DMS114 treated with DMSO at 0.1 percent for 48 hours (cell line): ENCODE measurements around the gene HSPA6.
A peak's percentile ranks its signal among the peaks of the same experiment; 100 is the strongest.
"Not testable (repeated sequence)": the region's sequence is repeated elsewhere in the genome, so short reads cannot be mapped to it uniquely, and the experiment has no call there.

Experiments
- DNase-seq: peaks from one replicate; lab custom pipeline; 2025; ENCODE audit not compliant: unreplicated experiment; lab: John Stamatoyannopoulos, UW

Gene HSPA6

DNA sequence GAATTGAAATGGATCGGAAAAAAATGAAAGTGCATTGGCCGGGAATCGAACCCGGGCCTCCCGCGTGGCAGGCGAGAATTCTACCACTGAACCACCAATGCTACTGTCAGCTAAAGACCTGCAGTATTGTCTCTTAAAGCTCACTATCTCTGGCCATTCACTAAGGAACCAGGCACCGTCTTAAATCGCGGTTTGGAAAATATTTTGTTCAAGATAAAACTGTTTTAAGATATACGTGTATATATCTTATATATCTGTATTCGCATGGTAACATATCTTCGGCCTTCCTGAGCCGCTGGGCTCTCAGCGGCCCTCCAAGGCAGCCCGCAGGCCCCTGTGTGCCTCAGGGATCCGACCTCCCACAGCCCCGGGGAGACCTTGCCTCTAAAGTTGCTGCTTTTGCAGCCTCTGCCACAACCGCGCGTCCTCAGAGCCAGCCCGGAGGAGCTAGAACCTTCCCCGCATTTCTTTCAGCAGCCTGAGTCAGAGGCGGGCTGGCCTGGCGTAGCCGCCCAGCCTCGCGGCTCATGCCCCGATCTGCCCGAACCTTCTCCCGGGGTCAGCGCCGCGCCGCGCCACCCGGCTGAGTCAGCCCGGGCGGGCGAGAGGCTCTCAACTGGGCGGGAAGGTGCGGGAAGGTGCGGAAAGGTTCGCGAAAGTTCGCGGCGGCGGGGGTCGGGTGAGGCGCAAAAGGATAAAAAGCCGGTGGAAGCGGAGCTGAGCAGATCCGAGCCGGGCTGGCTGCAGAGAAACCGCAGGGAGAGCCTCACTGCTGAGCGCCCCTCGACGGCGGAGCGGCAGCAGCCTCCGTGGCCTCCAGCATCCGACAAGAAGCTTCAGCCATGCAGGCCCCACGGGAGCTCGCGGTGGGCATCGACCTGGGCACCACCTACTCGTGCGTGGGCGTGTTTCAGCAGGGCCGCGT, at the start of gene HSPA6:
Gene HSPA6 (plus strand): TSS at position 724 of the 925 bp plus-strand sequence. CDS start 119 bp downstream, at position 843.
- peak; percentile 83 for DNase-seq

DNA sequence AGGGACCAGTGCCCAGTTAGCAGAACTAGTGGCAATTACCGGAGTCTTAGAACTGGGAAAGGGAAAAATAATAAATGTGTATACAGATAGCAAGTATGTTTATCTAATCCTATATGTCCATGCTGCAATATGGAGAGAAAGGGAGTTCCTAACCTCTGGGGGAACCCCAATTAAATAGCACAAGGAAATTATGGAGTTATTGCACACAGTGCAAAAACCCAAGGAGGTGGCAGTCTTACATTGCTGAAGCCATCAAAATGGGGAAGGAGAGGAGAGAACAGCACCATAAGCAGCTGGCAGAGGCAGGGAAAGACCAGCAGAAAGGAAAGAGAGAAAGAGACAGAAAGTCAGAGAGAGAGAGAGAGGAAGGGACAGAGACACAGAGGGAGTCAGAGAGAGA, 46.6 kb upstream of the HSPA6 start:
- DNase-seq = not testable (repeated sequence)

DNA sequence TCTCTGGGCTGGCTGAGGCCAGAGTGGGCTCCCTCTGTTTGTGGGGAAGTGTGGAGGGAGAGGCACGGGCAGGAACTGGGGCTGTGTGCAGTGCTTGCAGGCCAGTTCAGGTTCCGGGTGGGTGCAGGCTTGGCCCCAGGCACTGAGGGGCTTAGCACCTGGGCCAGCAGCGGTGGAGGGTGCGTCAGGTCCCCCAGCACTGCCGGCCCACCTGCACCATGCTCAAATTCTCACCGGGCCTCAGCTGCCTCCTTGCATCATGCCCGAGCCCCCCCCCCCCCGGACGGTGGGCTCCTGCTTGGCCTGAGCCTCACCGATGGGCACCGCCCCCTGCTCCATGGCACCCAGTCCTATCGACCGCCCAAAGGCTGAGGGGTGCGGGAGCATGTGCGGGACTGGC, 45.4 kb upstream of the HSPA6 start:
- no peak for DNase-seq

DNA sequence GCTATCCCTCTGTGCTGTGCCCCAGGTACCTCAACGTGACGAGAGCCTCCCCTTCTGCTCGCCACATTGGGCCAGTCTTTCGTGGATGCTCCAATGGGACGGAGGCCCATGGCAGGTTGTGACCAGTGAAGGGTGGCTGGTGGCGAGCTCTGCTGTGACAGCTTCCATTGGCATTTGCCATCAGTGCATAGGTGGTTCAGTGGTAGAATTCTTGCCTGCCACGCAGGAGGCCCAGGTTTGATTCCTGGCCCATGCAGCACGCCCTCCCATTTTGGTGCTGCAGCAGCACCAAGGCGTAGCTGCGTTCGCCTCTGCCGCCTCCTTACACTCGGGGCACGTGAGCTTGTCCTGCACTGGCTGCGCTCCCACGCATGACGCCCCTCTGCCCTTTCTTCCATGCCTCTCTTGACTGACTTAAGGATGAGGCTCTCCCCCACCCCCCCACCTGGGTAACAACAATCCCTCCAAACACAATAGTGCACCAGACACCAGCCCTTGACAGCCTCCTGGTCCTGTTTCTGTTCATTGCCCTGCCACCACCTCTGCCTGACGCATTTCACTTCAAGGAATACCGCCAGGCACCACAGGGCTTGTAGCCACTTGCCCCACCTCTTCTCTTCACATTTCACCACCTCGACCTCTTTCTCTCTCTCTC, 43.8 kb upstream of the HSPA6 start:
- no peak for DNase-seq

DNA sequence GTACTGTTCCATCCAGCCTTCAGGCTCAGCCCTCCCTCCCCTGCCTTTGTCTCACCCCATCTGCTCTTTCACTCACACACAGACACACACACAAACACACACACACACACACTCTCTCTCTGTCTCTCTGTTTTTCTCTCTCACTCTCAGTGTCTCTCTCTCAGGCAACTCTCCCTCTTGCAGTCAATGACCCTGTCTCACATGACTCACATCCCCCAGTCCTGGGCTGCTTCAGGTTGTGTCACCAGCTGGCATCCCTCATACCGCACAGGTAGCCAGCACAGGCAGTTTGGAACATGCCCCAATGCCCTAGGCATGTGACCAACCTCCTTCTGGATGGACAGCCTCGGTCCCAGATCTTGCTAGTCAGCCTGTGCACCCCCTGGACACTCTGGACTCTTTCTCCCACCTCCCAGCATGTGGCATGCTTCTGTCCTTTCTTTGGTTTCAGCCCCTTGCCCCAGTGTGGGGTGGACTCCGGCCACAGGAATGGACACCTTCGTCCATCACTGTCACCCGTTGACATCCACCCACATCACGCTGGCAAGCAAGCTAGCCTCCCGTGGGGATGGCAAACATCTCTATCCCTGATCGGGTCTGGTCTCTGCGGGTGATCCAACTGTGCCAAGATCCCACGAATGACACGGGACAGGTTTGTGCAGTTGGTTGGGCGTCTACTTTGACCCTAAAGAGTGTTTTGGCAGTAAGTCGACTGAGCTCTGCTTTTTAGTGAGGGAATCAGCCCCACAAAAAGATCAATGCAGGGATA, 42.5 kb upstream of the HSPA6 start:
- no peak for DNase-seq

DNA sequence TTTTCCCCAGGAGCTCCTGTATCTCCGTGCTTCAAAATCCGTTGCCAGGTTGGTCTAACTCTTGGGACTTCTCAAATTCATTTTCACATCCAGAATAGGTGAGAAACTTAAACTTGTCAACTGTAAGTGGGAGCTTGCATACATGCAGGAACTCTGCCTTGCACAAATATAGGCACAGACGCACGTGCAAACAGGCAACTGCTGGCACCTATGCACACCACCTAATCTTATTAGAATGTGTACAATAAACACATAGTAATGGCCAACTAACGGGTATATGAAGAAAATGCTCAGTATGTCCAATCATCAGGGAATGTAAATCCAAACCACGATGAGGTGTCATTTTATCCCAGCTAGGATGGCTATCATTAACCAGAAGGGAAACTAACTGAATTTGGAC, 41.7 kb upstream of the HSPA6 start:
- DNase-seq = no peak

DNA sequence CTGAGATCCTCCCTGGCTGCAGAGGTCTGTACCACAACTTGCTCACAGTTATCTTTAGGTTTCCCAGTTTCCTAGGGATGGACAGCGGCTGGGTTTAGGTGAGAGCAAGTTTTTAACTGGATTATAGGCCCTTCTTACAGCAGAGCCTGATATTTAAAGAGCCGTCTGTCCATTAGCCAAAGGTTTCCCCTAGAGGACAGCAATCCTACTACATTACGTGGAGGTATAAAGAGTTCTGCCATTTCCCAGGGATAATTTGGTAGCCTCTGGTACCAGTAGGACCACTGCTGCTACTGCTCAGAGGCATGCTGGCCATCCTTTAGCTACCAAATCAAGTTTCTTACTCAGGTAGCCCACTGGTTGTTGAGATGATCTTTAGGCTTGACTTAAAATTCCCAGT, 41.0 kb upstream of the HSPA6 start:
- DNase-seq = no peak

DNA sequence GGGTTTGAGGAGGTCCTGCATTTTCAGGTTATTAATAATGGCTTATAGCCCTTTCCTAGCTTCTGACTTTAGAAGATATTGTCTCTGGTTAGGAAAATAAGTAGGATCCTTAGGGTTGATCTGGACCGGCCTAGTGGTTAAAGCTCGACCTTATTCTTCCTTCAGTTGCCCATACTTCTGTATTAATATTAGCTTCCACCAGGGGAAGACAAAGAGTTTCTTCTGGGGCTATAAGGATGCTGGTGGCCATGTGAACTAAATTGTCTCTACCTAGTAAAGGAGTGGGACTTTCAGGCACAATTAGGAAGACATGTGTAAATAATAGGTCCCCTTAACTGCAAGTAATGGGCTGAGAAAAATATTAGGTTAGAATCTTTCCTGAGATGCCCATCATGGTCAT, 39.7 kb upstream of the HSPA6 start:
- peak; percentile 10 for DNase-seq

DNA sequence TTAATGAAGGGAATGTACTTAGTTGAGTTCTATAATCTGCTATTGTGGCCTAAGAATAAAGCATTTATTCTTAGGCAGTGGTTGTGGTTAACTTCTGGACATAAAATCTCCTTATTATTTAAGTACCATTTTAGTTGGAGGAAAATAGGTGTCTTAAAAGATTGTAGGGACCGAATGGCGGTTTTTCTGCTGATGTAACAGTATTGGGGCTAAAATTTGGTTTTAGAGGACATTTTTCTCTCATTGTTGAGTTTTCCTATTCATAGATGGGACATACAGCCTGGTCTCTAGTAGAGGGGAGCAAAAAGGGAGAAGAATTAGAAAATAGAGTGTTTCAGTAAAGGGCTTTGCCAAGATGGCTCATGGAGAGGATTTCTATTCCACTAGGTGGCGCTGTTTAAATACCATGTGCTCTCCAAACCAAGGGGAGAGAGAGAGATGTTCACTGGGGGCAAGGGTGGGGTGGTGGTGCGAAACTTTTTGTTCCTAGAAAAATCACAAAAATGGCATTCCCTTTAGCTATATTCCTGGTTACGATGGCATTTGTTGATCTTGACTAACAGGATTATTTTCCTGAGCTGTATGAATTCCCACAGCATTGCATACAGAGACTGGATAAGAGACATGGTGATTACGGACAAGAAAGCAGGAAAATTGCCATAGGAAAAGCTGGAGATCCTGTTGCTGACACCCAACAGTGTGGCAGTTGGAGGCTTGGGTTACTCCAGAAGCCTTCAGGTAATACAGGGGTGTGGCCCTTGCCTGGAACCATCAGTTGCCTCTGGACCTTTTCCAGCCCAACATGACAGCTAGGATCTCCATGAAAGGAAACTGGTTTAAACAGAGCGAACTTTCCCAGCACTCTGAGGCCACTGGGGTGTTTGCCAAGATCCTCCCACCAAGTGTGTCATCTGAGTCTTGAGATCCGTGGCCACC, 37.3 kb upstream of the HSPA6 start:
- DNase-seq = peak; percentile 61

DNA sequence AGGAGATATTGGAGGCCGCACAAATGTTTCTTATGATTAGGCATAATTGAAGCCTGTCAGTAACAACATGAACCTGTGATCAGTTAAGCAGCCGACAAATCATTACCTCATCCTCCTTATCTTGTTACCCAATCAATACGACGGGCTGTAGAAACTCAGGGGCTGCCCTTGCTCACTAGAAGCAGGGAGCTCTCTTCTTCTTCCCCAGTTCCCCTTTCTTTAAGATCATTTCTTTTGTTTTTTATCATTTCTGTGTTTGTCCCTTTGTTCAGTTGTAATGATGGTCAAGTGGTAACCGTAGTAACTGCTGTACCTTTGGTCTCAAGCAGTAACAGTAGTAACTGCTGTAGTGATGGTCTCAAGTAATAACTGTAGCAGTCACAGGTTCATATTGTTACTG, 32.9 kb upstream of the HSPA6 start:
- no peak for DNase-seq

DNA sequence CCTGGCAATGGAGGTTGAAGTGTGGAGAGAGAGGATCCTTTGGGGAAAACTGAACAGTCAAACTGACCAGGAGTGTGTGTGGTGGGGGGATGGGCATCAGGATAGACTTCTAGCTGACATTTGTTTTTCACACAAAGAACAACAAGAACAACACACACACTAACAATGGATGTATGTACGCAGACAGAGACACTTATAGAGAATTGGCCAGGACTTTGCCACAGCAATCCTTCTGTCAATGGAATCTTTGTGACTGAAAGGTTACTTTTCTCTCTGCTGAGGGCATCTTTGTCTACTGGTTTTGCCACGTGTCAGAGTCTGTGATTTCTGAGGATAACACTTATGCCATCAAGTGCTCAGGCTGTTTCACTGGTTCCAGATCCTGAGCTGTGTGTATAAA, 31.5 kb upstream of the HSPA6 start:
- DNase-seq = no peak

DNA sequence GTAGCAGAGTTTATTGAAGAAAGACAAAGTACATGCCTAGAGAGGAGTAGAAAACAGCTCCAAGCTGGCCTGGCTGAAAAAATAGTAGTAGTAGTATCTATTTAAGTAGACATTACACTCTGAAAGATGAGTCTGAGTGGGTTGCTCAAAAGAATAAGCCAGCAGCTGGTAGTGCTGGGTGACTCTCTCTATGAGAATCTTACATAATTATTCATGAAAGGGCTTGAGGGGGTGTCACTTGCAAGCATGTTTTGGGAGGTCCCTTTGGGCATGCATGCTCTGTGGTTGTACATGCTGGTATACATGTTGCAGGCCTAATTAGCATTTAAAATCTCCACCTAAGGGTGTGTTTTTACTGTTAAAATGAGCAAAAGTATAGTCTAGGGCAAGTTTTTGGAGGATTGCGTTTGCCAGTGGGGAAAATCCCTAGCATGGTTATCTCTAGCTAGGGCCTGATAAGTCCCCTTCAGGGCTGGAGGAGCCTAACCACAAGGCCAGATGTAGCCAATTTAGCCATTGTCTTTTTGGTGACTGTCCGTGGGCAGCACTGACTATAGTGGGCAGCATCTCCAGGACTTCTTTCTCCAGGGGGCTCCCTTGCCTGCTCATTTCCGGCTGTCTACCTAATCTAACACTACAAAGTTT, 30.1 kb upstream of the HSPA6 start:
- DNase-seq = no peak

DNA sequence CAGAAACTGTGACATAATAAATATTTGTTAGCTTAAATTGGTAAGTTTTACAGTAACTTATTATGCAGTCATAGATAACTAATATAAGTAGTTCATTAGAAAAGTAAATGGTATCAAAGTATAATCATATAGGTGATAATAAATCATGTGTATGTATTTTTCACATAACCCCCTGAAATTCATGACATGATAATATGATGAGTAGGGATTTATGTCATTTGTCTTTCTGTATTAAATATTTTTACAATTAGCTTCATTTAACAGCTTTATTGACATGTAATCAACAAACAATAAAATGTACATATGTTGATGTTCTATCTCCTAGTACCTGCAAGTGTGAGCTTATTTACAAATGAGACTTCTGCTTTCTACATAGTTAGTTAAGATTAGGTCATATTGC, 28.9 kb upstream of the HSPA6 start:
- no peak for DNase-seq

DNA sequence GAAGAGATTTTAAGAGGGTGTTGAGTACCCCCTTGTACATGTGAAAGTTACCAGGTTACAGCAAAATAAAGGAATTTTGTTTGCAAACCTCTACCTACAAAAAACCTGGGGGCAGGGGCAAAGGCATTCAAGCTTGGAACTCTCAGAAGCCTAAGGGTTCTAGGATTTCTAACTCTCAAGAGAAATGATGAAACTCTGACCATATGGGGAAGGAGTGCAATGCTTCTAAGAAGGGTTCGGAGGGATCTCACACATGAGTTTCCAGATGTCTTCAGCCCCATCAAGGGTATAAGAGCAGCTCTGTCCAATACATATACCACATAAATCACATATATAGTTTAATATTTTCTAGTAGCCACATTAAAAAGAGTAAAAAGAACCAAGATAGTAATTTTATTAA, 26.4 kb upstream of the HSPA6 start:
- no peak for DNase-seq

DNA sequence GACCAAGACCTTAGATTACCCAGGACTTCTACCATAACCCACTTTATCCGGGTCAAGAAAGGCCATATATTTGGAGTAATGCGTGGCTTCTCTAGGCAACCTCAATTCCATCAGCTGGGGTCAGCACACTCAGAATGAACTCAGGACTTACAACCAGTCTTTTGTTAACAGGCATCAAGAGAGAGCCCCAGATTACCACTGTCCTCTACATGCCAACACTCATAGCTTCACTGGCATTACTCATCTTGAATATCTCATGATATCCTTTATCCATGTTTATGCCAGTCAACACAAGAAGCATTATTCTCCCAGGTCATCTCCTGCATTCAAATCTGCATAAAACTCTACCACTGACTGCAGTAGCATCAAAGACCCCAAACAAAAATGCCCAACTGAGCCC, 25.7 kb upstream of the HSPA6 start:
- DNase-seq = no peak

DNA sequence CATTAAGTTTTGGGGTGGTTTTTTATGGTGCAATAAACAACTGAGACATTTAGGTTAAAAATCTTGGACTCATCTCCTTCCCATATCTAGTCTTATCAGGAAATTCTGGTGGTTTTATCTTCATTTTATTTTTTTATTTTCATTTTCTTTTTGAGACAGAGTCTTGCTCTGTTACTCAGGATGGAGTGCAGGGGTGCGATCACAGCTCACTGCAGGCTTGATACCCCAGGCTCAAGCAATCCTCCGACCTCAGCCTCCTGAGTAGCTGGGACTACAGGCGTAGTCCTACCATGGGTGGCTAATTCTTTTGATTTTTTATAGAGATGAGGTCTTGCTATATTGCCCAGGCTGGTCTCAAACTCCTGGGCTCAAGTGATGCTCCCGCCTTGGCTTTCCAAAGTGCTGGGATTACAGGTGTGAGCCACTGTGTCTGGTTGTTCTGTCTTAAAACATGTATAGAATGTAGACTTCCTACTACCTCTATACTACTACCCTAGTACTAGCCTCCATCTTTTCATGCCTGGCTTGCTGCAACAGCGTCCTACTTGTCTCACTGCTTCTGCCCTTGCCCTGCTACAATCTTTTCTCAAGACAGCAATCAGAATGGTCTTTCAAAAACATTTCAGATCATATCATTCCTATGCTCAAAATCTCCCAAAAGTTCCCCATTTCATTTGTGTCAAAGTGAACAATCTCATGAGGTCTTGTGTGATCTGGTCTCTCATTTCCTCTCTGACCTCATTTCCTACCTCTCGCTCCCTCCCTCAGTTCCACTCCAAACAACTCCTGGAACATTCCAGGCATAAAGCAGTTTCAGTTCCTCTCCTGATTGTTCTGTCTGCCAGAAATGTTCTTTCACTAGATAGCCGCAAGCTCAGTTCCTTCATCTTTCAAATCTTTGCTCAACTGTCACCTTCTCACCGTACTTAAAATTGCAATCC, 25.0 kb upstream of the HSPA6 start:
- no peak for DNase-seq

DNA sequence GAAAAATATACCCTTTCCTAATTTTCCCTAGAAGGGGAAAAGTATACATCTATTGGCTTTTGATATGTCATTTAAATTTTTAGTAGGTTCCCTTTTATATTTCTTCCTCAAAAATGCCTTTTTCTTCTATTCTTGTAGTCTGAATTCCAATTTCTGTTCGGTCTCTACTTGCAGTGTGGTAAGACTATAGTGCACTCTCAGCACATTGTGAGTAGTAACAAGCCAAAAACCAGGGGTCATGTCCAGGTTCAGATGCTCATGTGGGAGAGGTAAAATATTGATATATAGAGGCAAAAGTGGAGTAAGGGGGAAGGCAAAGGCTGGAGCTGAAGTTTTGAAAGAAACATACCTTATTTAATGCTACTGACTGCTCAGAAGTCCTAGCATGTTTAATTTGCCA, 23.1 kb upstream of the HSPA6 start:
- DNase-seq = no peak

DNA sequence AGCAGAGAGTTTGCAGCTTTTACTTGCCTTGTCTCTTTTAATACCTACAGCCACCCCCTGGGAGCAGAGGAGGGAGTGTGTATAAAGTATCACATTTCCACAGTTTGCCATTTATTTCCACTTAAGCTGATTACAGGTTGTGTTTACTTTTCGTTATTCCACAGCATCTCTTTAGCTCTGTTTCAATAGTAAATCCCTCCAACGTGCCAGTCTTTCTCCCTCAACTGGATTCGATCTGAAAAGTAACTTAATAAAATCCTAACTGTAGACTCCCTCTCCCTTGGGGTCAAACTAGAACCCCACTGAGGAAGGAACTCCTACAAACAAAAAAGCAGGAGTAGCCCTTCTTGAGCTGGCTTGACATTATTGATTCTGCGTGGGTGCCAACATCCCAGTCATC, 22.2 kb upstream of the HSPA6 start:
- DNase-seq = no peak
